Lung (tissue), 12 donors: ENCODE data around the gene AK9. TPM values are rescaled to one million over a fixed set of nuclear protein-coding genes. Genes with fewer than 3 reads are reported as not detected.

ENCODE experiments used
- ATAC-seq: fragments of 200-7000 bp; cut with Tn5 transposase; one replicate; pipeline ENCODE4 v1.9.1; 2020; ENCODE audit warnings: moderate number of reproducible peaks; ENCODE audit not compliant: insufficient read depth, low FRiP score
- DNase-seq, 3 donors: peaks; one replicate each; pipeline ENCODE4 v3.0.0-alpha.2; 2013 to 2017
- H3K27ac ChIP-seq, 2 donors: one replicate each; pipeline ENCODE4 v1.5.1; 2013; ENCODE audit warnings: mild to moderate bottlenecking in 2 of 2, moderate library complexity in 2 of 2, control low read depth in 1 of 2, inconsistent platforms in 1 of 2, low read depth in 1 of 2, low read length in 1 of 2
- H3K27me3 ChIP-seq, 3 donors: one replicate each; pipeline ENCODE4 v1.5.1; 2013; ENCODE audit warnings: low read length in 2 of 3; ENCODE audit not compliant: control insufficient read depth in 3 of 3, insufficient read depth in 3 of 3
- H3K36me3 ChIP-seq, 4 donors: one replicate each; pipeline ENCODE4 v1.5.1; 2013; ENCODE audit warnings: low read length in 4 of 4, mild to moderate bottlenecking in 1 of 4, moderate library complexity in 1 of 4; ENCODE audit not compliant: control insufficient read depth in 4 of 4, insufficient read depth in 4 of 4
- H3K4me1 ChIP-seq, 5 donors: one replicate each; pipeline ENCODE4 v1.5.1; 2013; ENCODE audit warnings: low read length in 5 of 5, mild to moderate bottlenecking in 2 of 5, moderate library complexity in 1 of 5; ENCODE audit not compliant: control insufficient read depth in 5 of 5, insufficient read depth in 5 of 5
- H3K4me3 ChIP-seq: one replicate; pipeline ENCODE4 v1.5.1; 2013; ENCODE audit warnings: mild to moderate bottlenecking, control low read depth, moderate library complexity
- H3K9ac ChIP-seq, 2 donors: one replicate each; pipeline ENCODE4 v1.5.1; 2013; ENCODE audit warnings: low read length in 2 of 2, control low read depth in 1 of 2; ENCODE audit not compliant: insufficient read depth in 1 of 2
- H3K9me3 ChIP-seq, 4 donors: one replicate each; pipeline ENCODE4 v1.5.1; 2013; ENCODE audit warnings: low read length in 3 of 4, mild to moderate bottlenecking in 1 of 4, moderate library complexity in 1 of 4; ENCODE audit not compliant: control insufficient read depth in 4 of 4, insufficient read depth in 3 of 4
- WGBS, 2 donors: extraction: QIAGEN DNeasy Blood & Tissue Kit; methylation state at CpG; one replicate each; pipeline ENCODE4 v1.1.7; 2013; 5-methylcytosine and 5-hydroxymethylcytosine counted together
- polyA plus RNA-seq, 2 donors: library from polyadenylated mRNA; stranded (reverse); fragments of 200-250 nt; gene quantifications; one replicate each; pipeline ENCODE4 v1.2.1, GENCODE V29; 2013
- total RNA-seq, 2 donors: library from RNA; depleted of rRNA in 1 of 2; stranded (reverse); fragments of >200 nt in 1 of 2; gene quantifications; one replicate each; pipeline ENCODE4 v1.2.1, GENCODE V29; 2014 to 2021
- TF ChIP-seq, protein P1 (sequence below): IDR thresholded peaks from 2 replicates; pipeline ENCODE4 v1.5.1; 2012; ENCODE audit warnings: mild to moderate bottlenecking; ENCODE audit errors: control extremely low read depth, extremely low read depth
- donor health status: control.
- donor health status: control.
- donor health status: Bipolar disorder and iron deficiency.
- donor health status: healthy.
- donor health status: DM: yes; HTN: yes; CAD: no.

Gene AK9
- total and polyA plus RNA-seq, 4 donors: 4.1 to 26.3 (median 7.2) TPM

- Histone ChIP-seq H3K9ac (no peak overlapping the region), H3K27ac (no peak overlapping the region), H3K36me3 (peaks cover 0 to 4% (median 0%) of the 10 kb centered on the region in 4 donors), H3K9me3 (no peaks in the 10 kb centered on the region), H3K4me1 (no peaks in the 10 kb centered on the region), H3K27me3 (no peaks in the 10 kb centered on the region), H3K4me3 (no peak overlapping the region)
- TF ChIP-seq, protein P1, sequence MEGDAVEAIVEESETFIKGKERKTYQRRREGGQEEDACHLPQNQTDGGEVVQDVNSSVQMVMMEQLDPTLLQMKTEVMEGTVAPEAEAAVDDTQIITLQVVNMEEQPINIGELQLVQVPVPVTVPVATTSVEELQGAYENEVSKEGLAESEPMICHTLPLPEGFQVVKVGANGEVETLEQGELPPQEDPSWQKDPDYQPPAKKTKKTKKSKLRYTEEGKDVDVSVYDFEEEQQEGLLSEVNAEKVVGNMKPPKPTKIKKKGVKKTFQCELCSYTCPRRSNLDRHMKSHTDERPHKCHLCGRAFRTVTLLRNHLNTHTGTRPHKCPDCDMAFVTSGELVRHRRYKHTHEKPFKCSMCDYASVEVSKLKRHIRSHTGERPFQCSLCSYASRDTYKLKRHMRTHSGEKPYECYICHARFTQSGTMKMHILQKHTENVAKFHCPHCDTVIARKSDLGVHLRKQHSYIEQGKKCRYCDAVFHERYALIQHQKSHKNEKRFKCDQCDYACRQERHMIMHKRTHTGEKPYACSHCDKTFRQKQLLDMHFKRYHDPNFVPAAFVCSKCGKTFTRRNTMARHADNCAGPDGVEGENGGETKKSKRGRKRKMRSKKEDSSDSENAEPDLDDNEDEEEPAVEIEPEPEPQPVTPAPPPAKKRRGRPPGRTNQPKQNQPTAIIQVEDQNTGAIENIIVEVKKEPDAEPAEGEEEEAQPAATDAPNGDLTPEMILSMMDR: no peak
- ATAC-seq (no peak), DNase-seq (no peak)
- 82 to 93% methylated on average over 2 of the region's 2 CpGs for WGBS, 2 donors
Measured at GRCh38 chr6:109671733-109672132, 19.3 kb downstream of the AK9 start.

GRCh38 chr6:109669811-109670210 is 21.2 kb downstream of the AK9 start:
- Histone ChIP-seq H3K27ac (no peak overlapping the region), H3K4me1 (no peaks in the 10 kb centered on the region), H3K27me3 (no peaks in the 10 kb centered on the region), H3K4me3 (no peak overlapping the region), H3K9ac (no peak overlapping the region), H3K9me3 (no peaks in the 10 kb centered on the region), H3K36me3 (peaks cover 0 to 4% (median 2%) of the 10 kb centered on the region in 4 donors)
- ATAC-seq: no peak
- 73 to 85% methylated on average over 4 of the region's 4 CpGs for WGBS, 2 donors
- TF ChIP-seq, protein P1: no peak
- no peak for DNase-seq

DNA sequence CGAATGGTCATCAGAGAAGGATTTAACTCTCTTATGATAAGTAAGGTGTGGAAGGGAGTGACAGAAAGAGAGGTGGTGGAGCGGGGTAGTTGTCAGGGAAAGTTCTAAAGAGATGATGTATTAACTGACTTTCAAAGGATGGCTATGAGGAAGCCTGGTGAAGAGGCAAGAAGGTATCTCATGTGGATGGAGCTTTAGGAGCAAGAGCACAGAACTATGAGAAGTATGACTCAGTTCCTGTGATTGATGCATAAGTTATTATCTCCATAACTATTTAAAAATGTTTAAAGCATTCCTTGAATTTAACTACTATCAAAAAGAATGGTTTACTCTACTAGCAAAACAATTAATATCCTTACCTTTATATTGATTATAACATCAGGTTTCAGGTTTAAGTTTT is 28.8 kb downstream of the AK9 start:
- no peak overlapping the region for H3K4me3 ChIP-seq
- DNase-seq (no peak), ATAC-seq (no peak)
- H3K9ac ChIP-seq: no peak overlapping the region
- WGBS, 2 donors: 94 to 96% methylated on average over 2 of the region's 2 CpGs
- peaks cover 0 to 4% (median 2%) of the 10 kb centered on the region in 4 donors for H3K36me3 ChIP-seq
- TF ChIP-seq, protein P1: no peak
- H3K27ac ChIP-seq: no peak overlapping the region
- H3K9me3 ChIP-seq: no peaks in the 10 kb centered on the region
- H3K4me1 ChIP-seq: no peaks in the 10 kb centered on the region
- no peaks in the 10 kb centered on the region for H3K27me3 ChIP-seq
